GM12878 (cell line): ENCODE data around the gene CHKA. TPM values are rescaled to one million over a fixed set of nuclear protein-coding genes. Genes with fewer than 3 reads are reported as not detected.

ENCODE experiments used
- ATAC-seq: fragments of 200-7000 bp; cut with Tn5 transposase; 3 replicates; pipeline ENCODE4 v1.9.1; 2020; ENCODE audit warnings: mild to moderate bottlenecking, moderate library complexity
- BruUV-seq: library from RNA; stranded (reverse); fragments of 400-500 nt; replicated peaks from 2 replicates; lab custom pipeline; 2021; lab: Mats Ljungman, UMichigan
- CTCF ChIA-PET: fragments of 300-600 bp; sonication (Branson Sonifier 250); formaldehyde crosslinking; extraction: SDS; loops from one replicate; lab custom pipeline; 2021; ENCODE audit warnings: inconsistent platforms; lab: Yijun Ruan, JAX
- POLR2A ChIA-PET: fragments of 350-600 bp; formaldehyde crosslinking; extraction: SDS; loops from one replicate; lab custom pipeline; 2021; ENCODE audit warnings: inconsistent platforms; lab: Charles Lee
- RAD21 ChIA-PET: fragments of 300-600 bp; sonication (Branson Sonifier 250); formaldehyde crosslinking; loops from one replicate; lab custom pipeline; 2023; ENCODE audit warnings: antibody characterized with exemption; ENCODE audit not compliant: unreplicated experiment; lab: Charles Lee
- SMC1A ChIA-PET: fragments of 300-600 bp; sonication (Branson Sonifier 250); formaldehyde crosslinking; loops from one replicate; lab custom pipeline; 2023; ENCODE audit not compliant: unreplicated experiment, uncharacterized antibody; lab: Charles Lee
- DNase-seq: peaks from one replicate; pipeline ENCODE4 v3.0.0-alpha.2; 2011; ENCODE audit warnings: low read depth, low spot score
- FAIRE-seq: peaks from 3 replicates; lab custom pipeline; 2011; peaks lifted over from hg19 to GRCh38; lab: Jason Lieb, UNC
- H2AFZ ChIP-seq: 2 replicates; pipeline ENCODE4 v1.6.0; 2011; ENCODE audit warnings: low read depth, low read length, control low read depth; ENCODE audit not compliant: control insufficient read depth
- H3K27ac ChIP-seq: 2 replicates; pipeline ENCODE4 v1.5.1; 2011; ENCODE audit warnings: control low read depth; ENCODE audit not compliant: control insufficient read depth, insufficient read depth
- H3K27me3 ChIP-seq, 2 experiments: replicated peaks in 1 of 2; 2 replicates each; pipeline versions ENCODE4 v1.6.0 to v1.6.1; 2011; ENCODE audit warnings: low read length in 1 of 2; ENCODE audit not compliant: control insufficient read depth in 2 of 2, insufficient read depth in 2 of 2
- H3K36me3 ChIP-seq, 2 experiments: 2 replicates each; pipeline ENCODE4 v1.5.1; 2011; ENCODE audit warnings: low read length in 1 of 2; ENCODE audit not compliant: control insufficient read depth in 2 of 2, insufficient read depth in 2 of 2
- H3K4me1 ChIP-seq: 2 replicates; pipeline ENCODE4 v1.6.1; 2011; ENCODE audit warnings: mild to moderate bottlenecking, low read length, moderate library complexity, mixed read lengths; ENCODE audit not compliant: control insufficient read depth, insufficient read depth
- H3K4me2 ChIP-seq: 2 replicates; pipeline ENCODE4 v1.6.0; 2011; ENCODE audit warnings: control low read depth; ENCODE audit not compliant: control insufficient read depth, insufficient read depth
- H3K4me3 ChIP-seq: fragments of 200-600 bp; sonication (generic); 2 replicates; pipeline ENCODE4 v1.5.1; 2016
- H3K79me2 ChIP-seq: 2 replicates; pipeline ENCODE4 v1.6.0; 2011; ENCODE audit warnings: low read length; ENCODE audit not compliant: control insufficient read depth, insufficient read depth
- H3K9ac ChIP-seq: 2 replicates; pipeline ENCODE4 v1.8.0; 2011; ENCODE audit warnings: low read length, control low read depth, mixed read lengths; ENCODE audit not compliant: control insufficient read depth, insufficient read depth
- H3K9me3 ChIP-seq: replicated peaks from 3 replicates; pipeline ENCODE4 v1.5.1; 2011; ENCODE audit warnings: mild to moderate bottlenecking, low read length; ENCODE audit not compliant: control insufficient read depth, insufficient read depth
- H4K20me1 ChIP-seq: 2 replicates; pipeline ENCODE4 v1.6.0; 2011; ENCODE audit not compliant: control insufficient read depth, insufficient read depth
- CHD1 ChIP-seq: IDR thresholded peaks from 2 replicates; pipeline ENCODE4 v1.6.1; 2012; ENCODE audit warnings: low read depth, low read length, improper control_type of control experiment
- CREB1 ChIP-seq: IDR thresholded peaks from 2 replicates; pipeline ENCODE4 v1.6.1; 2012; ENCODE audit warnings: low read depth, mild to moderate bottlenecking, inconsistent platforms
- EP300 ChIP-seq, 2 experiments: fragments of 150-350 bp in 1 of 2; IDR thresholded peaks; 2 replicates each; pipeline ENCODE4 v1.6.1; 2011 to 2012; ENCODE audit warnings: low read depth in 2 of 2, low read length in 2 of 2, borderline replicate concordance in 1 of 2, improper control_type of control experiment in 1 of 2, inconsistent platforms in 1 of 2; ENCODE audit not compliant: control insufficient read depth in 1 of 2
- HDGF ChIP-seq: fragments of 450-650 bp; IDR thresholded peaks from 2 replicates; pipeline ENCODE4 v1.6.1; 2016; ENCODE audit warnings: antibody characterized with exemption
- PML ChIP-seq: IDR thresholded peaks from 2 replicates; pipeline ENCODE4 v1.6.1; 2012; ENCODE audit warnings: low read length, inconsistent platforms
- SMAD1 ChIP-seq: fragments of 450-650 bp; IDR thresholded peaks from 2 replicates; pipeline ENCODE4 v1.6.1; 2018; ENCODE audit warnings: mild to moderate bottlenecking, low read depth; ENCODE audit not compliant: partially characterized antibody
- ZNF384 ChIP-seq: IDR thresholded peaks from 2 replicates; pipeline ENCODE4 v1.6.1; 2012; ENCODE audit warnings: low read depth, mild to moderate bottlenecking, low read length, improper control_type of control experiment, borderline replicate concordance
- WGBS: methylation state at CpG from one replicate; pipeline ENCODE4 v1.1.6; 2016; ENCODE audit warnings: low lambda C conversion rate; ENCODE audit not compliant: insufficient replicate concordance, insufficient coverage; ENCODE audit errors: missing lambda C conversion rate; 5-methylcytosine and 5-hydroxymethylcytosine counted together
- in situ Hi-C: fragments of 300-500 bp; cut with MboI; formaldehyde crosslinking; loops from 9 replicates; pipeline ENCODE4 v1.14.3; 2018; ENCODE audit warnings: mixed read lengths
- intact Hi-C: fragments of 100-400 bp; cut with micrococcal nuclease; formaldehyde crosslinking; loops from one replicate; pipeline ENCODE4 v1.14.2; 2022; ENCODE audit not compliant: unreplicated experiment
- polyA plus RNA-seq, 11 experiments: library from polyadenylated mRNA; depleted of rRNA in 4 of 11; unstranded in 6 of 11; stranded (reverse) in 5 of 11; fragments of >200 nt; fragmentation: Nextera tagmentation in 4 of 11; fragmentation: Illumina TruSeq in 1 of 11; extraction: Ambion mirVana in 4 of 11; extraction: Trizol in 1 of 11; gene quantifications; 1 replicate in 1 of 11; 2 replicates in 10 of 11; pipeline versions ENCODE4 v1.2.1 to v1.2.3, GENCODE V29; 2011 to 2016; ENCODE audit warnings: inconsistent platforms in 2 of 11, missing spikeins in 2 of 11, low read depth in 1 of 11
- total RNA-seq, 4 experiments: library from RNA; depleted of rRNA in 3 of 4; stranded (reverse); fragments of >200 nt in 3 of 4; fragmentation: Illumina TruSeq in 1 of 4; extraction: Trizol in 1 of 4; gene quantifications; 2 replicates each; pipeline versions ENCODE4 v1.2.1 to v1.2.3, GENCODE V29; 2013 to 2021
- TF ChIP-seq, protein P1 (sequence below): IDR thresholded peaks from 2 replicates; pipeline ENCODE4 v1.6.1; 2012; ENCODE audit warnings: low read length, inconsistent platforms
- TF ChIP-seq, protein P2 (sequence below): fragments of 450-650 bp; IDR thresholded peaks from 2 replicates; pipeline ENCODE4 v1.6.1; 2017; ENCODE audit warnings: mild to moderate bottlenecking, moderate library complexity

Gene CHKA
- total and polyA plus RNA-seq, 10 of the 15 experiments (the other 5 are each of a cell fraction or from before 2014, with no cell fraction given): 5.2 to 29.2 (median 21.2) TPM

GRCh38 chr11:68143310-68143689 is 22.1 kb upstream of the CHKA start:
- no peak for DNase-seq
- Histone ChIP-seq H3K4me1 (peaks cover 8% of the 10 kb centered on the region), H3K79me2 (no peaks in the 10 kb centered on the region), H3K27ac (no peak overlapping the region), H2AFZ (no peak overlapping the region), H3K27me3 (no peaks in the 10 kb centered on the region), H4K20me1 (no peaks in the 10 kb centered on the region), H3K4me2 (no peak overlapping the region), H3K4me3 (no peak overlapping the region), H3K9ac (no peak overlapping the region), H3K36me3 (no peaks in the 10 kb centered on the region), H3K9me3 (no peaks in the 10 kb centered on the region)
- 96% methylated on average over 4 of the region's 4 CpGs for WGBS
- POLR2A ChIA-PET: no interaction called here
- CTCF ChIA-PET: no interaction called here
- FAIRE-seq: no peak
- in situ Hi-C loops: no loop called here
- RAD21 ChIA-PET: no interaction called here
- SMC1A ChIA-PET: no interaction called here
- no peak for ATAC-seq
- intact Hi-C loops: no loop called here
- no TSS peak for BruUV-seq
- TF ChIP-seq PML (no peak), CREB1 (no peak), EP300 (IDR thresholded peaks at IDR 0.05; ENCODE audit: borderline replicate concordance in 1 of 2, control insufficient read depth in 1 of 2, low read depth in 2 of 2, low read length in 2 of 2) (no peak), CHD1 (no peak), SMAD1 (no peak), ZNF384 (no peak), HDGF (no peak)
- TF ChIP-seq, protein P1, sequence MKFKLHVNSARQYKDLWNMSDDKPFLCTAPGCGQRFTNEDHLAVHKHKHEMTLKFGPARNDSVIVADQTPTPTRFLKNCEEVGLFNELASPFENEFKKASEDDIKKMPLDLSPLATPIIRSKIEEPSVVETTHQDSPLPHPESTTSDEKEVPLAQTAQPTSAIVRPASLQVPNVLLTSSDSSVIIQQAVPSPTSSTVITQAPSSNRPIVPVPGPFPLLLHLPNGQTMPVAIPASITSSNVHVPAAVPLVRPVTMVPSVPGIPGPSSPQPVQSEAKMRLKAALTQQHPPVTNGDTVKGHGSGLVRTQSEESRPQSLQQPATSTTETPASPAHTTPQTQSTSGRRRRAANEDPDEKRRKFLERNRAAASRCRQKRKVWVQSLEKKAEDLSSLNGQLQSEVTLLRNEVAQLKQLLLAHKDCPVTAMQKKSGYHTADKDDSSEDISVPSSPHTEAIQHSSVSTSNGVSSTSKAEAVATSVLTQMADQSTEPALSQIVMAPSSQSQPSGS: no peak
- TF ChIP-seq, protein P2, sequence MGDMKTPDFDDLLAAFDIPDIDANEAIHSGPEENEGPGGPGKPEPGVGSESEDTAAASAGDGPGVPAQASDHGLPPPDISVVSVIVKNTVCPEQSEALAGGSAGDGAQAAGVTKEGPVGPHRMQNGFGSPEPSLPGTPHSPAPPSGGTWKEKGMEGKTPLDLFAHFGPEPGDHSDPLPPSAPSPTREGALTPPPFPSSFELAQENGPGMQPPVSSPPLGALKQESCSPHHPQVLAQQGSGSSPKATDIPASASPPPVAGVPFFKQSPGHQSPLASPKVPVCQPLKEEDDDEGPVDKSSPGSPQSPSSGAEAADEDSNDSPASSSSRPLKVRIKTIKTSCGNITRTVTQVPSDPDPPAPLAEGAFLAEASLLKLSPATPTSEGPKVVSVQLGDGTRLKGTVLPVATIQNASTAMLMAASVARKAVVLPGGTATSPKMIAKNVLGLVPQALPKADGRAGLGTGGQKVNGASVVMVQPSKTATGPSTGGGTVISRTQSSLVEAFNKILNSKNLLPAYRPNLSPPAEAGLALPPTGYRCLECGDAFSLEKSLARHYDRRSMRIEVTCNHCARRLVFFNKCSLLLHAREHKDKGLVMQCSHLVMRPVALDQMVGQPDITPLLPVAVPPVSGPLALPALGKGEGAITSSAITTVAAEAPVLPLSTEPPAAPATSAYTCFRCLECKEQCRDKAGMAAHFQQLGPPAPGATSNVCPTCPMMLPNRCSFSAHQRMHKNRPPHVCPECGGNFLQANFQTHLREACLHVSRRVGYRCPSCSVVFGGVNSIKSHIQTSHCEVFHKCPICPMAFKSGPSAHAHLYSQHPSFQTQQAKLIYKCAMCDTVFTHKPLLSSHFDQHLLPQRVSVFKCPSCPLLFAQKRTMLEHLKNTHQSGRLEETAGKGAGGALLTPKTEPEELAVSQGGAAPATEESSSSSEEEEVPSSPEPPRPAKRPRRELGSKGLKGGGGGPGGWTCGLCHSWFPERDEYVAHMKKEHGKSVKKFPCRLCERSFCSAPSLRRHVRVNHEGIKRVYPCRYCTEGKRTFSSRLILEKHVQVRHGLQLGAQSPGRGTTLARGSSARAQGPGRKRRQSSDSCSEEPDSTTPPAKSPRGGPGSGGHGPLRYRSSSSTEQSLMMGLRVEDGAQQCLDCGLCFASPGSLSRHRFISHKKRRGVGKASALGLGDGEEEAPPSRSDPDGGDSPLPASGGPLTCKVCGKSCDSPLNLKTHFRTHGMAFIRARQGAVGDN: no peak
